RWPE1 (cell line): ENCODE data around the gene MAPK4.
"Not testable (repeated sequence)": the region's sequence is repeated elsewhere in the genome, so short reads cannot be mapped to it uniquely, and the experiment has no call there.

ENCODE experiments used
- CTCF ChIA-PET: fragments of 350-600 bp; sonication (Branson Sonifier 250); formaldehyde crosslinking; extraction: SDS; loops from one replicate; lab custom pipeline; 2021; lab: Yijun Ruan, JAX
- POLR2A ChIA-PET: fragments of 400-600 bp; formaldehyde crosslinking; extraction: SDS; loops from one replicate; lab custom pipeline; 2020; ENCODE audit warnings: antibody characterized with exemption; ENCODE audit not compliant: low non-redundant PET; lab: Yijun Ruan, JAX
- DNase-seq: peaks from one replicate; pipeline ENCODE4 v3.0.0; 2012; ENCODE audit warnings: low spot score
- H3K27ac ChIP-seq: fragments of 450-650 bp; 2 replicates; pipeline ENCODE4 v1.5.1; 2017
- CTCF ChIP-seq: fragments of 450-650 bp; conservative IDR thresholded peaks from 2 replicates; pipeline ENCODE4 v1.5.1; 2017; ENCODE audit warnings: low read depth, mild to moderate bottlenecking

Gene MAPK4

GRCh38 chr18:50706199-50706598, 146.3 kb downstream of the MAPK4 start:
- no peak for DNase-seq
- no peak overlapping the region for H3K27ac ChIP-seq
- CTCF ChIA-PET: no interaction called here
- TF ChIP-seq CTCF: no peak
- POLR2A ChIA-PET: no interaction called here

- ChIA-PET CTCF (no interaction called here), POLR2A (no interaction called here)
- H3K27ac ChIP-seq: no peak overlapping the region
- TF ChIP-seq CTCF: no peak
- DNase-seq: no peak
Measured at GRCh38 chr18:50706651-50707050, 146.8 kb downstream of the MAPK4 start.

- CTCF ChIA-PET, H3K27ac ChIP-seq, POLR2A ChIA-PET, DNase-seq: not testable (repeated sequence)
Measured at GRCh38 chr18:50707297-50707696, 147.4 kb downstream of the MAPK4 start.

- DNase-seq: no peak
- TF ChIP-seq CTCF: no peak
- ChIA-PET CTCF (interaction anchor here (0.6 kb wide), 1 partner anchor 504 kb away, joined by 5 read pairs; no protein-coding TSS in a partner anchor), POLR2A (no interaction called here)
- H3K27ac ChIP-seq: no peak overlapping the region
Measured at GRCh38 chr18:50707855-50708469, 148.1 kb downstream of the MAPK4 start.

GRCh38 chr18:50709193-50709592, 149.3 kb downstream of the MAPK4 start:
- TF ChIP-seq CTCF: no peak
- no peak for DNase-seq
- ChIA-PET CTCF (no interaction called here), POLR2A (no interaction called here)
- H3K27ac ChIP-seq: no peak overlapping the region

GRCh38 chr18:50711386-50711785, 151.5 kb downstream of the MAPK4 start:
- ChIA-PET POLR2A (no interaction called here), CTCF (no interaction called here)
- DNase-seq: no peak

GRCh38 chr18:50715919-50716318, 156.0 kb downstream of the MAPK4 start:
- no peak overlapping the region for H3K27ac ChIP-seq
- no peak for DNase-seq
- POLR2A ChIA-PET: no interaction called here
- TF ChIP-seq CTCF: no peak
- CTCF ChIA-PET: no interaction called here

More at GRCh38 chr18:50711386-50711785, 151.5 kb downstream of the MAPK4 start:
- H3K27ac ChIP-seq: no peak overlapping the region
- no peak for TF ChIP-seq CTCF
